ENCODE results near the gene CFAP70.

CFAP70 gene

DNA sequence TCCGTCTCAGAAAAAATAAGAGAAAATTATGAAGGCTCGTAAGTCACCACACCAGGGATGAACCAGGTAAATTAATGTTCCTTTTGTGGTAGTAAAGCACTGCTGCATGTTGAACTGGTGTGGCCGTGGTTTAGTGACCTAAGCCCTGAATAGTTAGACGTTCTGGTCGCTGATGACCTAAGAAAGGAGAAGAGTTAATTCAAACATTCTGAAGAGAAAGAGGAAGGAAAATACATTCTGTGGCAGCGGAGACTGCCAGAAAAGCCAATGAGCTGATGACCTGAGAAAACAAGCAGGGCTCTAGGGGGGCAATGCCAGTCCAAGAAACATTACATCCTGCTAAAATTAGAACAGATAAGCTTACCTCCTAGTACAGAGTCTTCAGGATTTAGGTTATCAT lies 129.1 kb downstream of the CFAP70 start:
- no peak overlapping the region for H3K4me3 ChIP-seq (ENCODE audit: low read length)
- no peak for TF ChIP-seq ZNF274 (IDR thresholded peaks at IDR 0.05; ENCODE audit: low read depth, low read length)

DNA sequence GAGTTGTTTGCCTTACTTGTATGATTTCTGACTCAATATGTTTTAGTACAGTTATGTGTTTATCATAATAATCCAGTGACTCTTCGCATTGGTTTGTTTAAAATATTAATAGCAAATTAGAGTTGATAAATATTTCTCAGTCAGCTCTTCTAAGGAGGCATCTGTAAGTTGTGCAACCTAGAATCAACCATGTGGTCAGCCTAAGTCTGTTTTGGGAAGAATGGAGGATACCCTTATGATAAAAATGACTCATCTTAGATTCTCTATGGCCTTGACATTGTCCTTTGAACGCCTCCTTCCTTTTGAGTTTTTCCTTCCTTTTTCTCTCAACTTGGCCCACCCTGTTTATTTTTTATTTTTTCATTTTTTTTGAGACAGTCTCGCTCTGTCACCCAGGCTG lies 130.4 kb downstream of the CFAP70 start:
- no peak overlapping the region for H3K4me3 ChIP-seq (ENCODE audit: low read length)
- no peak for TF ChIP-seq ZNF274 (IDR thresholded peaks at IDR 0.05; ENCODE audit: low read depth, low read length)

DNA sequence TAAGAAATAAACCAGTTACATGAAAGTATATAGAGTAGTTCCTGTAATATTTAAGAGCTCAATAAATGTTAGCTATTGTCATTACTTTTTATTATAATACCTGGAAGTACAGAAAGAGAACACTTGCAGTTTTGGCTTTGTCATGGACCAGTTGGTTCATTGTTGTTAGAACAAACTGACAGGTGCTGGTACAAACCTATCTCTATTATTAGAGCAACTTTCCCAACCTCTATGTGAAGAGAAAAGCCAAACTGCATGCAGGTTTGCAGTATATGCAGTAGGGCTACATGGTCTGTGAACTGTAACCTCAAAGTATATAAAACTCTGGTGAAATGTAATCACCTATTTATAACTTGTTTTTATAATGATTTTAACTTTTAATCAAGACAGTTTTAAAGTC lies 132.0 kb downstream of the CFAP70 start:
- no peak for TF ChIP-seq ZNF274 (IDR thresholded peaks at IDR 0.05; ENCODE audit: low read depth, low read length)
- H3K4me3 ChIP-seq (ENCODE audit: low read length) = no peak overlapping the region

DNA sequence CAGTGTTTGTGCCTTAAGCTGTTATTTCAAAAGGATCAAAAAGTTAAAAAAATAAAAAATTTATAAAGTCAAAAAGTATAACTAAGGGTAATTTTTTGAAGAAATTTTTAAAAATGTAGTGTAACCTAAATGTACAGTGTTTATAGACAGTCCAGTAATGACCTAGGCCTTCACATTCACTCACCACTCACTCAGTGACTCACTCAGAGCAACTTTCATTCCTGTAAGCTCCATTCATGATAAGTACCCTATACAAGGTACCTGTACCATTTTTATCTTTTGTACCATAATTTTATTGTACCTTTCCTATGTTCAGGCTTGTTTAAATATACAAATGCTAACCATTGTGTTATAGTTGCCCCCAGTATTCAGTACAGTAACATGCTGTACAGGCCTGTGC lies 133.1 kb downstream of the CFAP70 start:
- H3K4me3 ChIP-seq (ENCODE audit: low read length) = no peak overlapping the region
- no peak for TF ChIP-seq ZNF274 (IDR thresholded peaks at IDR 0.05; ENCODE audit: low read depth, low read length)

DNA sequence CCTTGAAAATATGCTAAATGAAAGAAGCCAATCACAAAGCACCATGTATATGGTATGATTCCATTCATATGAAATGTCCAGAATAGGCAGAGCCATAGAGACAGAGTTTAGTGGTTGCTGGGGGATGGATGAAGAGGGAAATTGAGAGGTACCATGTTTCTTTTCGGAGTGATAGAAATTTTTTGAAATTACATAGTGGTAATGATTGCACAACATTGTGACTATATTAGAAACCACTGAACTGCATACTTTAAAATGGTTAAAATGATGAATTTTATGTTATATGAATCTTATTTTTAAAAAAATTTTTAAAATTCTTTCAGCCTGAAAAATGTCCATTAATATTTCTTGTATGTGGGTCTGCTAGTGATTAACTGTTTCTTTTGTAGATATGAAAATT lies 137.7 kb downstream of the CFAP70 start:
- no peak for TF ChIP-seq ZNF274 (IDR thresholded peaks at IDR 0.05; ENCODE audit: low read depth, low read length)
- H3K4me3 ChIP-seq (ENCODE audit: low read length) = no peak overlapping the region

DNA sequence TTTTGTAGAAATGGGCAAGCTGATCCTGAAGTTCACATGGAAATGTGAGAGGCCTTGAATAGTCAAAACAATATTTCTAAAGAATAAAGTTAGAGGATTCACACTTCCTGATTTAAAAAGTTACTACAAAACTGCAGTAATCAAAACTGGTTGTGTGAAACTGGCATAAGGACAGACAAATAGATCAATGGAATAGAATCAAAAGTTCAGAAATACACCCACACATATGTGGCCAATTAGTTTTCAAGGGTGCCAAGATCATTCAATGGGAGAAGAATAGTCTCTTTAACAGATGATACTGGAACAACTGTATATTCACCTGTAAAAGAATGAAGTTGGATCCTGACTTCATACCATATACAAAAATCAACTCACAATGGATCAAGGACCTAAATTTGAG lies 139.3 kb downstream of the CFAP70 start:
- no peak for TF ChIP-seq ZNF274 (IDR thresholded peaks at IDR 0.05; ENCODE audit: low read depth, low read length)

DNA sequence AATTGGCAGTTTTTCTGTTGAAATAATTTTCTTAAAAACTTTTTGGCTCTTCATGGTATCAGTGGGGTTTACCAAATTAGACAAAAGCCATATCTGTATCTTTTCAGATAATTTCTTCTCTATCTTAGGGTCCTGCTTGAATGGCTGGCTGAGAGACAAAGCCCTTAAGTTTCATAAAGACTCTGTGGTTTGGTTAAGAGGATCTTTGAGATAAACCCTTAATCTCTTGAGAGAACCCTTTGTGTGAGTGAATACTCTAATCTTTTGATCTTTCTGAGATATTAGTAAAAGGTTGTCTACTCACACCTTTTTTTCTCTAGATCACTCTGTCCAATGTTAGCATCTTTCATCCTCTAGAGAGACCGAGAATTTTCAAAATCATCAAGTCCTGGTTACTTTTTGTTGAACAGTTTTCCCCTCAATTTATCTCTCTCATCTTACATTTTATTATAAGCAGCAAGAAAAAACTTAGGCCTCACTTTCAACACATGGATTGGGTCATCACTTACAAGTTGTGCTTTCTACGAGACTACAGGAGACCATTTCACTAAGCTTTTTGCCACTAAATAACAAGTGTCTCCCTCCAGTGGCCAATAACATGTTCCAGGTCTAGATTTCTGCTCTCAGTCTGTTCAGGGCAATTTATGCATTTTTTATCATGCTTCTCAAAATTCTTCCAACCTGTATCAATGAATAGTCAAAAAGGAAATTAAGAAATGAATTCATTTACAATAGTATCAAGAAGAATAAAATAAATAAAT lies 140.1 kb downstream of the CFAP70 start:
- no peak for TF ChIP-seq ZNF274 (IDR thresholded peaks at IDR 0.05; ENCODE audit: low read depth, low read length)

More for the DNA sequence above, 139.3 kb downstream of the CFAP70 start:
- no peak overlapping the region for H3K4me3 ChIP-seq (ENCODE audit: low read length)

DNA sequence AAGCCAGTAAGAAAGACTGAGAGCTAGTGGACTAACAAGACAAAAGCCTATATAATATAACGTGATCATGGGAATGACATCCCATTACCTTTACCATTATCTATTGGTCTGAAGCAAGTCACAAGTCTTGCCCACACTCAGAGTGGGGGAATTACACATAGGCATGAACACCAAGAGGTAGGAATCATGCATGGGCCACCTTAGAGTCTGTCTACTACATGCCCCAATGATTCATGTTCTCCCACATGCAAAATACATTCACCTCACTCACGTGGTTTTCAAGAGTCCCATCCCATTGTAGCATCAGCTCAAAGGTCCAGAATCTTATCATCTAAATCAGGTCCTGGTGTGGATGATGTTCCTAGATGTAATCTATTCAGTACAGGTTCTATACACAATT lies 141.0 kb downstream of the CFAP70 start:
- H3K4me3 ChIP-seq (ENCODE audit: low read length) = no peak overlapping the region
- no peak for TF ChIP-seq ZNF274 (IDR thresholded peaks at IDR 0.05; ENCODE audit: low read depth, low read length)

More for the DNA sequence above, 140.1 kb downstream of the CFAP70 start:
- H3K4me3 ChIP-seq (ENCODE audit: low read length) = no peak overlapping the region

DNA sequence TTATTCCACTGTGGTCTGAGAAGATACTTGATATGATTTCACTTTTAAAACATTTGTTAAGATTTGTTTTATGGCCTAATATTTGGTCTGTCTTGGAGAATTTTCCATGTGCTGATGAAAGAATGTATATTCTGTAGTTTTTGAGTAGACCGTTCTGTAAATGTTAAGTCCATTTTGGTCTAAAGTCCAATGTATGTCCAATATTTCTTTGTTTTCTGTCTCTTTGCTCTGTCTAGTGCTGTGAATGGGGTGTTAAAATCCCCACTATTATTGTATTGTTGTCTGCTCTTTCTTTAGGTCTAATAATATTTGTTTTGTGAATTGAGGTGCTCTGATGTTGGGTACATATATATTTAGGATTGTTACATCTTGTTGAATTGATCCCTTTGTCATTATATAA lies 142.9 kb downstream of the CFAP70 start:
- no peak for TF ChIP-seq ZNF274 (IDR thresholded peaks at IDR 0.05; ENCODE audit: low read depth, low read length)
- no peak overlapping the region for H3K4me3 ChIP-seq (ENCODE audit: low read length)

DNA sequence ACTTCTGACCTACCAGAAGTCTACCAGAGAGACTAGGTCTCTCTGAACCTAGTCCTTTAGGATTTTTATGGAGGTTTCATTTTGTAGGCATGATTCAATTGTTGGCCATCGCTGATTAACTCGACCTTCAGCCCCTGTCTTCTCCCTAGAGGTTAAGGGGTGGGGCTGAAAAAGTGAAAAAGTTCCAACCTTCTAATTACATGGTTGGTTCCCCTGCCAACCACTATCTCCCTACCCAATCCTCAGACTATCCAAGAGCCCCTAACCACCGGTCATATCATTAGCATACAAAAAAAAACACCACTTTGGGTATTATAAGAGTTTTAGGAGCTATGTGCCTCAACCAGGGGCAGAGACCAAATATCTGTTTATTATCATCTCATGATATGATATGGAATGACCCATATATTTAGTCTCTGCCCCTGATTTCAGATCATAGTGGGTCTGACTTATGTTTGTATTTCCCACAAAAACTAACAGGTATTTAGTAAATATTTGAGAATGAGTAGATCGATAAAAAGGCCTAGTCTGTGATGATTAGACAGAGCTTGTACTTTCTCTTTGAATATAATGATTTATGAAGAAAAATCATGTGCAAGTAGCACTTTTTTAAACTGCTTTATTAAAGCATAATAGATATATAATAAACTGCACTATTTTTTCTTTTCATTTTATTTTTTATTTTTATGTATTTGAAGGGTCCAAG lies 147.4 kb downstream of the CFAP70 start:
- no peak for TF ChIP-seq ZNF274 (IDR thresholded peaks at IDR 0.05; ENCODE audit: low read depth, low read length)

DNA sequence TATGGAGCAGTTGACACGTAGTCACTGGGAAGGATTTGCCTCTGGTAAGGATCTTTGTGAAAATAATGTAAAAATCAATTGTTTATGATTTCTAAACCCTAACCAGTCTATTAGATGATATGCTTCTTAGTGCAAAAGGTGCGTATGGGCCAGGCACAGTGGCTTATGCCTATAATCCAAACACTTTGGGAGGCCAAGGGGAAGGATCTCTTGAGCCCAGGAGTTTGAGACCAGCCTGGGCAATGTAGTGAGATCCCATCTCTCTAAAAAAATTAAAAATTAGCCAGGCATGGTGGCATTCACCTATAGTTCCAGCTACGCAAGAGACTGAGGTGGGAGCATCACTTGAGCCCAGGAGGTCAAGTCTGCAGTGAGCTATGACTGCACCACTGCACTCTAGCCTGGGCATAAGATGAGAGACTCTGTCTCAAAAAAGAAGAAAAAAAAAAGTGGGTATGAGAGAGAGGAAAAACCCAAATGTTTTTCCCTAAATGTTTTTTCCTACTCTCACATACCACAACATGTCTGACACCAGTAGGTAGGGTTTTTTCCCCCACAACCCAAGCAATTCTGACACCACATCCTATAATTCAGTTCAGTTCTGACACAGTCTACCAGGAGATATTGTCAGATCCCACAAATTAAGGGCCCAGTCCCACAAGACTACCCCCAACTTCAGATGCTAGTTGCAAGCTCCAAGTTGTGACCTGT lies 148.1 kb downstream of the CFAP70 start:
- no peak overlapping the region for H3K4me3 ChIP-seq (ENCODE audit: low read length)
- TF ChIP-seq ZNF274 (IDR thresholded peaks at IDR 0.05; ENCODE audit: low read depth, low read length) = no peak

More for the DNA sequence above, 147.4 kb downstream of the CFAP70 start:
- H3K4me3 ChIP-seq (ENCODE audit: low read length) = no peak overlapping the region

DNA sequence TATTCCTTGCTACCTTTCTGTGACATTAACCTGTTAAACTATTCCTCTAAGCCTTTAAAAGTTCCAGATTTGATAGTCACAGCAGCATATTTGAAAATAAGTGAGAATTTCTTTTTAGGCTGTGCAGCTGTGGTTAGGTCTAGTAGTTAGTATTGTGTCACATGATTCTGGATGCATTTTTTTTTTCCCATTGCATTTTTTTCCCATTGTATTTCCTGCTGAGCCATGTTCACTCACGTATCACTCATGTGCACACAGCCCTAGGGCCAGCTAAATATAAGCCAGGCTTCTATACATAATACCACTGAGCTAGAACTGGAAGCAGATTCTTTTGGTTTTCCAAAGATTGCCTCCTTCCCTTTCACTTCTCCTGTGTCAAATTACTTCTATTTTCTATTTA lies 149.0 kb downstream of the CFAP70 start:
- no peak for TF ChIP-seq ZNF274 (IDR thresholded peaks at IDR 0.05; ENCODE audit: low read depth, low read length)
- H3K4me3 ChIP-seq (ENCODE audit: low read length) = no peak overlapping the region

DNA sequence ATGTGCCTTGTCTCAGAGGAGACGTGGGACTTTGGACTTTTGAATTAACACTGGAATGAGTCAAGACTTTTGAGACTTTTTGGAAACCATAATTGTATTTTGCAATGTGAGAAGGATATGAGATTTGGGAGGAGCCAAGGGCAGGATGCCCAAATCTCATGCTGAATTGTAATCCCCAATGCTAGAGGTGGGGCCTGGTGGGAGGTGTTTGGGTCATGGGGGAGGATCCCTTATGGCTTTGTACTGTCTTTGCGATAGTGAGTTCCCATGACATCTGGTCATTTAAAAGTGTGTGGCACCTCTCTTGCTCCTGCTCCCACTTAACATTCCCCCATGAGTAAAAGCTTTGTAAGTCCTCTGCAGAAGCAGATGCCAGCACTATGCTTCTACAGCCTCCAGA lies 150.8 kb downstream of the CFAP70 start:
- no peak for TF ChIP-seq ZNF274 (IDR thresholded peaks at IDR 0.05; ENCODE audit: low read depth, low read length)
- H3K4me3 ChIP-seq (ENCODE audit: low read length) = no peak overlapping the region

DNA sequence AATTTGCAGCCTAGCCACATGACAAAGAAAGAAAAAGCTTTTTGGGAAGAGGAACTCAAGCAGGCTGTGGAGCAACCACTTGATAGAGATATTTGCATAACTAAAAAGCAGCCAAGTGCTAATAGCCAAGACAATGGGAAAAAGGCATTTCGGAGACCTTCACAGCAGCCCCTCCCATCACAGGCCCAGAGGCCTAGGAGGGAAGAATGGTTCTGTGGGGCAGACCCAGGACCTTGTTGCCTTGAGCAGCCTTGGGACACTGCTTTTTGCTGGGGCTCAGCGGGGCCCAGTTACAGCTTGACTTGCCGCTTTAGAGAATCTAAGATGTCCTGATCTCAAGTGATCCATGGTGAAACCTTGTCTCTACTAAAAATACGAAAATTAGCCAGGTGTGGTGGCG lies 152.3 kb downstream of the CFAP70 start:
- TF ChIP-seq ZNF274 (IDR thresholded peaks at IDR 0.05; ENCODE audit: low read depth, low read length) = no peak
- no peak overlapping the region for H3K4me3 ChIP-seq (ENCODE audit: low read length)

DNA sequence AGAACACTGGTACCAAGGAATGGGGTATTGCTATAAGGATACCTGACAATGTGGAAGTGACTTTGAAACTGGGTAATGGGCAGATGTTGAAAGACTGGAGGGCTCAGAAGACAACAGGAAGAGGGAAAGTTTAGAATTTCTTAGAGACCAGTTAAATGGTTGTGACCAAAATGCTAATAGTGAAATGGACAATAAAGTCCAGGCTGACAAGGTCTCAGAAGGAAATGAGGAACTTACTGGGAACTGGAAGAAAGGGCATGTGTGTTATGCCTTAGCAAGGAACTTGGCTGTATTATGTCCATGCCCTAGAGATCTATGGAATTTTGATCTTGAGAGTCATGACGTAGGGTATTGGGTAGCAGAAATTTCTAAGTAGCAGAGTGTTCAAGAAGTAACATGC lies 152.8 kb downstream of the CFAP70 start:
- no peak for TF ChIP-seq ZNF274 (IDR thresholded peaks at IDR 0.05; ENCODE audit: low read depth, low read length)
- no peak overlapping the region for H3K4me3 ChIP-seq (ENCODE audit: low read length)

Data from GM08714 (cell line).